Activated naive CD8-positive, alpha-beta T cell treated with anti-CD3 and anti-CD28 coated beads for 36 hours (primary cell): ENCODE data around the gene MEPE. TPM values are rescaled to one million over a fixed set of nuclear protein-coding genes. Genes with fewer than 3 reads are reported as not detected.

Experiments
- DNase-seq: peaks from one replicate; pipeline ENCODE4 v3.0.0; 2021
- H3K27ac Mint-ChIP-seq: one replicate; pipeline ENCODE4 v1.8.0; 2022; ENCODE audit warnings: mild to moderate bottlenecking, moderate library complexity, mixed read lengths
- H3K27me3 Mint-ChIP-seq: one replicate; pipeline ENCODE4 v1.8.0; 2022; ENCODE audit warnings: mild to moderate bottlenecking, mixed read lengths
- H3K36me3 Mint-ChIP-seq: one replicate; pipeline ENCODE4 v1.8.0; 2021; ENCODE audit warnings: mild to moderate bottlenecking, mixed read lengths
- H3K4me1 Mint-ChIP-seq: one replicate; pipeline ENCODE4 v1.8.0; 2021; ENCODE audit warnings: mixed read lengths
- H3K4me3 Mint-ChIP-seq: one replicate; pipeline ENCODE4 v1.8.0; 2022; ENCODE audit warnings: mild to moderate bottlenecking, moderate library complexity, mixed read lengths
- H3K9me3 Mint-ChIP-seq: one replicate; pipeline ENCODE4 v1.8.0; 2022; ENCODE audit warnings: mixed read lengths
- total RNA-seq, 2 experiments: library from RNA; stranded (reverse); gene quantifications; one replicate each; pipeline ENCODE4 v1.2.3, GENCODE V29; 2021

The MEPE gene, protein sequence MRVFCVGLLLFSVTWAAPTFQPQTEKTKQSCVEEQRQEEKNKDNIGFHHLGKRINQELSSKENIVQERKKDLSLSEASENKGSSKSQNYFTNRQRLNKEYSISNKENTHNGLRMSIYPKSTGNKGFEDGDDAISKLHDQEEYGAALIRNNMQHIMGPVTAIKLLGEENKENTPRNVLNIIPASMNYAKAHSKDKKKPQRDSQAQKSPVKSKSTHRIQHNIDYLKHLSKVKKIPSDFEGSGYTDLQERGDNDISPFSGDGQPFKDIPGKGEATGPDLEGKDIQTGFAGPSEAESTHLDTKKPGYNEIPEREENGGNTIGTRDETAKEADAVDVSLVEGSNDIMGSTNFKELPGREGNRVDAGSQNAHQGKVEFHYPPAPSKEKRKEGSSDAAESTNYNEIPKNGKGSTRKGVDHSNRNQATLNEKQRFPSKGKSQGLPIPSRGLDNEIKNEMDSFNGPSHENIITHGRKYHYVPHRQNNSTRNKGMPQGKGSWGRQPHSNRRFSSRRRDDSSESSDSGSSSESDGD
- not detected for total RNA-seq

DNA sequence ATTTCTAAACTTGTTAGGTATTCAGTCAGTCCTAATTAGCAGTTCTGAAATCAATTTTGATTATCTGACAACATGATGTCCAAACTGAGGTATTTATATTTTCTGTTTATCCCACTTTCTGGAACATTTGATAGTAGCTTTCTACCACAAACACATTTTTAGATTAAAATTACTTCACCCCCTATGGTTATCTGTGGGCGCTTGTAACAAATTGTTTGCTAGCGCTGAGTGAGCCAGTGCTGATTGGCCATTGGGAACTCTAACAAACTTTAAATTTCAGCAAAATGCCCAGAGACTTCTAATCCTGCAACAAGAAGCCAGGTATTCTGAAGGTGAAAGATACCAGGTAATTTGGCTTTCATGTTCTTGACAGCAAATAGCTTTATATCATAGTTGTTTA is at the start of gene MEPE:
TSS of gene MEPE (plus strand) at position 301 of the 400 bp plus-strand sequence. CDS start 1,746 bp downstream, outside the sequence.
- Mint-ChIP-seq H3K36me3 (no peaks in the 10 kb centered on the region), H3K9me3 (no peaks in the 10 kb centered on the region), H3K27ac (no peak within 1 kb of the TSS), H3K4me1 (no peaks in the 10 kb centered on the region), H3K27me3 (peaks cover 20% of the 10 kb centered on the region), H3K4me3 (no peak within 1 kb of the TSS)
- DNase-seq: no peak

DNA sequence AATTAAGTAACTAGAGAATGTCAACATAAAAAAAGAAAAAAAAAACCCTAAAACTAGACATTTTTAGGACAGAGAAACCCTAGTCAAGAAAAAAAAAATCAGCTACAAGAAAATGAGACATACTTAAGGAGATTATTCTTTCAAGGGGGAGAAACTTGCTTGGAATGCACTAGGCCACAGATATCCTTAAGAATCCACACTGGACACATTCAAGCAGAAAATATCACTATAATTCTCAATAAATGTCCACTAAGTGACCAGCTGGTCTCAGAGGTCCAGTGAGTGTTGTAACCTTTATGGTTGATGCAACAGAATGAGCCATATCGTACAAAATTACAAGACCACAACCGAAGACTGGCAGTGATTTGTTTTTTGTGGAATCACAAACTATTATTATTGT is 49.0 kb upstream of the MEPE start:
- Mint-ChIP-seq H3K27ac (no peak overlapping the region), H3K27me3 (no peaks in the 10 kb centered on the region), H3K36me3 (no peaks in the 10 kb centered on the region), H3K9me3 (no peaks in the 10 kb centered on the region), H3K4me3 (no peak overlapping the region), H3K4me1 (no peaks in the 10 kb centered on the region)
- no peak for DNase-seq

GRCh38 chr4:87785731-87786509 is 46.8 kb upstream of the MEPE start:
- H3K27me3 Mint-ChIP-seq: no peaks in the 10 kb centered on the region
- no peak overlapping the region for H3K27ac Mint-ChIP-seq
- no peaks in the 10 kb centered on the region for H3K36me3 Mint-ChIP-seq
- DNase-seq: no peak
- H3K4me3 Mint-ChIP-seq: no peak overlapping the region
- H3K9me3 Mint-ChIP-seq: no peaks in the 10 kb centered on the region
- H3K4me1 Mint-ChIP-seq: no peaks in the 10 kb centered on the region

- Mint-ChIP-seq H3K36me3 (no peaks in the 10 kb centered on the region), H3K4me1 (no peaks in the 10 kb centered on the region), H3K9me3 (no peaks in the 10 kb centered on the region), H3K4me3 (no peak within 1 kb of the TSS), H3K27me3 (peaks cover 6% of the 10 kb centered on the region), H3K27ac (no peak within 1 kb of the TSS)
- no peak for DNase-seq
These were observed 33.3 kb upstream of the MEPE start, which contains the start of gene IBSP for GRCh38 chr4:87799301-87800113. IBSP (plus strand) TSS chr4:87799554; CDS start chr4:87802362, 2,808 bp downstream.

- no peak for DNase-seq
- Mint-ChIP-seq H3K9me3 (no peaks in the 10 kb centered on the region), H3K27me3 (no peaks in the 10 kb centered on the region), H3K4me3 (no peak overlapping the region), H3K4me1 (no peaks in the 10 kb centered on the region), H3K27ac (no peak overlapping the region), H3K36me3 (no peaks in the 10 kb centered on the region)
These were observed 29.9 kb upstream of the MEPE start for GRCh38 chr4:87802858-87803257.

GRCh38 chr4:87803421-87803820 is 29.3 kb upstream of the MEPE start:
- Mint-ChIP-seq H3K4me3 (no peak overlapping the region), H3K27ac (no peak overlapping the region), H3K4me1 (no peaks in the 10 kb centered on the region), H3K9me3 (no peaks in the 10 kb centered on the region), H3K36me3 (no peaks in the 10 kb centered on the region), H3K27me3 (no peaks in the 10 kb centered on the region)
- no peak for DNase-seq

- DNase-seq: no peak
- Mint-ChIP-seq H3K4me1 (no peaks in the 10 kb centered on the region), H3K27ac (no peak overlapping the region), H3K9me3 (no peaks in the 10 kb centered on the region), H3K4me3 (no peak overlapping the region), H3K36me3 (no peaks in the 10 kb centered on the region), H3K27me3 (no peaks in the 10 kb centered on the region)
These were observed 27.9 kb upstream of the MEPE start for GRCh38 chr4:87804871-87805270.

DNA sequence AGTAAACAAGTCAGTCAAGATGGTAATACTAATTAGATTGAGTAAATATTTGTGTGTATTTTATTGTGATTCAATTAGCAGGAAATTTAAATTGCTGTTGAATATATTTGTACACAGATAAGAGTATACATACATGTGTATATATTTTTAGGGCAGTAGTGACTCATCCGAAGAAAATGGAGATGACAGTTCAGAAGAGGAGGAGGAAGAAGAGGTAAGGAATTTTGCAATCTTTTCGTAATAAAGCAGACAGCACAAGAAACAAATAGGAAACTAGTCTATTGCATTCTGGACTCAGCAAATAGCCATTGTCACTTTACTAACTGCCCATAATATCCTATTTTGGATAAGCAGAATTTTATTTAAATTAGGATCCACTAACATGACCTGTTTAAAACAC is 26.8 kb upstream of the MEPE start:
- Mint-ChIP-seq H3K4me1 (no peaks in the 10 kb centered on the region), H3K27ac (no peak overlapping the region), H3K9me3 (no peaks in the 10 kb centered on the region), H3K36me3 (no peaks in the 10 kb centered on the region), H3K27me3 (no peaks in the 10 kb centered on the region), H3K4me3 (no peak overlapping the region)
- DNase-seq: no peak

DNA sequence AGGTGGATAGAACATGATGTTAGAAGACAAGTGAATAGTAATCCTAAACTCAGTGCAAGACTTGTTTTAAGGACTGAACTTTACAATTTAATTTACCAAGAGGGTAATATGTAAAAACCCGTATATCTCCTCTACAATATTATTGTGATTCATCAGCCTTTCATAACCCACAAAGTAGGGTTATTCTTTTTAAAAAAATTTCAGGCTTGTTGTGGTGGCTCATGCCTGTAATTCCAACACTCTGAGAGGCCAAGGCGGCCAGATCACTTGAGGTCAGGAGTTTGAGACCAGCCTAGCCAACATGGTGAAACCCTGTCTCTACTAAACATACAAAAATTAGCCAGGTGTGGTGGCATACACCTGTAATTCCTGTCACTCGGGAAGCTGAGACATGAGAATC is 26.2 kb upstream of the MEPE start:
- H3K4me1 Mint-ChIP-seq: no peaks in the 10 kb centered on the region
- no peaks in the 10 kb centered on the region for H3K27me3 Mint-ChIP-seq
- H3K27ac Mint-ChIP-seq: no peak overlapping the region
- no peaks in the 10 kb centered on the region for H3K9me3 Mint-ChIP-seq
- H3K4me3 Mint-ChIP-seq: no peak overlapping the region
- no peaks in the 10 kb centered on the region for H3K36me3 Mint-ChIP-seq
- no peak for DNase-seq

- Mint-ChIP-seq H3K27me3 (no peaks in the 10 kb centered on the region), H3K9me3 (no peaks in the 10 kb centered on the region), H3K4me3 (no peak overlapping the region), H3K27ac (no peak overlapping the region), H3K4me1 (no peaks in the 10 kb centered on the region), H3K36me3 (no peaks in the 10 kb centered on the region)
- DNase-seq: no peak
These were observed 25.4 kb upstream of the MEPE start for GRCh38 chr4:87807402-87807801.

GRCh38 chr4:87811977-87812376 is 20.8 kb upstream of the MEPE start:
- Mint-ChIP-seq H3K4me1 (no peaks in the 10 kb centered on the region), H3K27ac (no peak overlapping the region), H3K36me3 (no peaks in the 10 kb centered on the region), H3K9me3 (no peaks in the 10 kb centered on the region), H3K4me3 (no peak overlapping the region), H3K27me3 (no peaks in the 10 kb centered on the region)
- no peak for DNase-seq

DNA sequence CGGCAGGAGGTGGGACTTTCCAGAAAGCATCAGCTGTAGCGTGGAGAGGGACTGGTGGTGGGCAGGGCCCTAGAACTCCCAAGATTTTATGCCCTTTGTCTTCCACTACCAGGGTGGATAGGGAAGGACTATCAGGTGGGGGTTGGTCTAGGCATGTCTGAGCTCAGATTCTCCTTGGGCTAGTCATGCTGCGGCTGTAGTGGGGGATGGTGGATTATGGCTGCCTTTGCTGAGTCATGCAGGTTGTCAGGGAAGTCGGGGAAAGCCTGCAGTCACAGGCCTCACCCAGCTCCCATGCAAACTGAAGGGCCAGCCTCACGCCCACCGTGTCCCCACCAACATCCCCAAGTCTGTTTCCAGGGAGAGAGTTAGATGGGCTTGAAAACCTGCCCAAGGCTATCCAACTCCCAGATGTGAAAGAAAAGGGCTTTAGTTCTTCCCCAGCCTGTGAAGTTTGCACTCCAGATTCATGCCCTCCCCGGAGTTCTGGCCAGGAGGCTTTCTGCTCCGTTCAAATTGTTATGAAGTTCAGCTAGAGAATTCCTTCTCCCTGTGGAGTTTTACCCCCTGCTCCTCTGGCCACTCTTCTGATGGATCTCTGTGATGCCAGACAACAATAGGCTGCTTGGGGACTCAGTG is 13.4 kb upstream of the MEPE start:
- no peak for DNase-seq
- H3K36me3 Mint-ChIP-seq: no peaks in the 10 kb centered on the region
- peaks cover 28% of the 10 kb centered on the region for H3K27me3 Mint-ChIP-seq
- H3K4me1 Mint-ChIP-seq: no peaks in the 10 kb centered on the region
- H3K9me3 Mint-ChIP-seq: no peaks in the 10 kb centered on the region
- no peak overlapping the region for H3K4me3 Mint-ChIP-seq
- H3K27ac Mint-ChIP-seq: no peak overlapping the region

- no peak overlapping the region for H3K27ac Mint-ChIP-seq
- no peaks in the 10 kb centered on the region for H3K9me3 Mint-ChIP-seq
- no peak for DNase-seq
- H3K27me3 Mint-ChIP-seq: peaks cover 25% of the 10 kb centered on the region
- H3K36me3 Mint-ChIP-seq: no peaks in the 10 kb centered on the region
- no peak overlapping the region for H3K4me3 Mint-ChIP-seq
- H3K4me1 Mint-ChIP-seq: no peaks in the 10 kb centered on the region
These were observed 9.6 kb upstream of the MEPE start for GRCh38 chr4:87823200-87823599.

GRCh38 chr4:87823724-87824123 is 9.0 kb upstream of the MEPE start:
- H3K36me3 Mint-ChIP-seq: no peaks in the 10 kb centered on the region
- no peaks in the 10 kb centered on the region for H3K4me1 Mint-ChIP-seq
- H3K4me3 Mint-ChIP-seq: no peak overlapping the region
- no peaks in the 10 kb centered on the region for H3K9me3 Mint-ChIP-seq
- H3K27ac Mint-ChIP-seq: no peak overlapping the region
- no peak for DNase-seq
- peaks cover 30% of the 10 kb centered on the region for H3K27me3 Mint-ChIP-seq
